ENCODE data around the gene HIC1.
A peak's percentile ranks its signal among the peaks of the same experiment; 100 is the strongest.

Gene HIC1

GRCh38 chr17:2047590-2047989 lies 7.3 kb upstream of the HIC1 start:
- no peak for DNase-seq

DNA sequence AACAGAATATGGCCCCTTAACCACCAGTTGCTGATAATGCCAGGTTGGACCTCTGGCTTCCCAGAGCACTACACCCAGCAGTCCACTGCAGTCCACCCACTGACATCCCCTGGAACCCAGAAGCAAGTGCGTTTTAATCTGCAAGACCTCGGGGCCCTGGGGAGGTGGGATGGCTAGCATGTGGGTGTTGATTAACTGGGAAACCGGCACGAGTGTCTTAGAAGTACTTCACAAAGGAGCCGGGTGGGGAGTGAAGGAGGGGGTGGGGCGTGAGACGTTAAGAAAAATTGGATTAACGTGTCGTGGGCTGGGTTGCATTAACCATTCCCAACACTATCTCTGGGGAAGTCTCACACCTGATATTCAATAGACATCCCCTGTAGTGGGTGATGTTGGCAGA lies 6.1 kb upstream of the HIC1 start:
- no peak for DNase-seq

DNA sequence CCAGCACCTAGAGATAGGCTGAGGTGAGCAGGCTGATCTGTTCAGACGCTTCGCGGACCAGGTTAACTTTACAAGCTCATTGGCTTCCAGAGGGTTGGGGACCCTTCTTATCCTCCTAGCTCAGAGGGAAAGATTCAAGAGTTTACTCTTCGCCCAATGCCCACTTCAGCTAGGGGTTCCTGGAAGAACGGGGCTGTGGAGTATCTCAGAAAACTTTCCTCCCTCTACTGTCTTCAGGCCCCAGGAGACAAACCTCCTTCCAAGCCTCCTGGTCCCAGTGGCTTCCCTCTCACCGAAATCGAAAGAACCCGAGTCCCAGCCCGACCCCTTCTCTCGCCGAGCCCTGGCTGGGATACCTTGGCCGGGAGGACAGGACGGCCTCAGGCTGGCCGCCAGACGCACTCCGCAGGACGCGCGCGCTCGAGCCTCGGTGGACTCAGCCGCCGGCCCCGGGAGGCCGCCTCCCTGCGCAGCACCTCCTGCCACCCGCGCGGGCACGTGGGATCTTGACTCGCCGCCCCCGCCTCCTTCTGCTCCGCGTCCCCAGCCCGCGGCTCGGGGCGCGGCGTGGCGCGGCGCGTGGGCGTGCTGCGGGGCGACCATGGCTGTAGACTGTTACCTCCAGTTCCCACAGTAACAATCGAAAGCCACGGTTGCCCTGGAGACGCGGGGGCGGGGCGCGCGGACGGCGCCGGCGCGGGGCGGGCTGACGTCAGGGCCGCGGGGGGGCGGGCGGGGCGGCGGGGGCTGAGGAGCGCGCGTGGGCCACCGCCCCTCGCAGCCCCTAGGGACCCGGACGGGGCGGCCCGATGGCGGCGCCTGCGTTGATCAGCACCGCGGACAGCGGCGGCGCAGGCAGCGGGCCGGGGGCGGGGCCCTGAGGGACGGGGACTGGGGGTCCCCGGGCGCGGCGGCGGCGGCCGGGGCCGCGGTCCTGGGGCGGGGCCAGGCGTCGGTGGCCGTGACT lies 5.3 kb upstream of the HIC1 start:
- DNase-seq: peak; percentile 93

DNA sequence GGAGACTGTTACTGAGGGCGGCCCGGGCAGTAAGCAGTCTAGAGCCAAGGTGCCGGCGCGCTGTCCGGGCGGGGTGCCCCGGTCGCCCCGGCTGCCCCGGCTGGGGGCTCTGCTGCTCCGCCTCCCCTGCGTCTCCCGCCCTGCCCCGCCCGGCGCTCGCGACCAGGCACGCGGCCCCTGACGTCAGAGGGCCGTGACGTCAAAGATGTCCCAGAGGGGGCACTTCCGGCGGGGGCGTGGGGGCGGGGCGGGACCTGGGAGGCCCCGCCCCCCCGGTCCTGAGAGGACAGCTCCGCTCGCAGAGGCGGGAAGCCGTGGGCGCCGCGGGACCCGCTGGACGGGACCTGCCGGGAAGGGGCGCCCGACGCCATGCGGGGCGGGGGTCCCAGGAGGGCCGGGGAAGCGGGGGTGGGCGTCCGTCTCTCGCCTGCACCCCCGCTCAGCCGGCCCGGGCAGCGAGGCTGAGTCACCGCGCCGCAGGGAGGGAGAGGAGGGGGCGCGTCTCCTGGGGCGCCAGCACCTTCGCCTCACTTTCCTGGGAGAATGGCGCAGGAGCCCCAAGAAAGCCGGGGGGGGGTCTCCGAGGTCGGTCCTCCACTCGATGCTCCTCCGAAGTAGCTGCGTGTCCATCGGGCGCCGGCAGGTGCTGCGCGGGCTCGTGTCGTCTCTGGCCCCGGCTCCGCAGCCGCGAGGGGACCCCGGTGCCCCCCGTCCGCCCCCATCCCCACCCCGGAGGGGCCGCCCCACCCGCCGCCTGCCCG lies 4.4 kb upstream of the HIC1 start:
- peak; percentile 80 for DNase-seq

GRCh38 chr17:2051061-2051932 lies 3.6 kb upstream of the HIC1 start:
- no peak for DNase-seq

GRCh38 chr17:2051933-2052559 lies 2.9 kb upstream of the HIC1 start:
- DNase-seq: no peak

DNA sequence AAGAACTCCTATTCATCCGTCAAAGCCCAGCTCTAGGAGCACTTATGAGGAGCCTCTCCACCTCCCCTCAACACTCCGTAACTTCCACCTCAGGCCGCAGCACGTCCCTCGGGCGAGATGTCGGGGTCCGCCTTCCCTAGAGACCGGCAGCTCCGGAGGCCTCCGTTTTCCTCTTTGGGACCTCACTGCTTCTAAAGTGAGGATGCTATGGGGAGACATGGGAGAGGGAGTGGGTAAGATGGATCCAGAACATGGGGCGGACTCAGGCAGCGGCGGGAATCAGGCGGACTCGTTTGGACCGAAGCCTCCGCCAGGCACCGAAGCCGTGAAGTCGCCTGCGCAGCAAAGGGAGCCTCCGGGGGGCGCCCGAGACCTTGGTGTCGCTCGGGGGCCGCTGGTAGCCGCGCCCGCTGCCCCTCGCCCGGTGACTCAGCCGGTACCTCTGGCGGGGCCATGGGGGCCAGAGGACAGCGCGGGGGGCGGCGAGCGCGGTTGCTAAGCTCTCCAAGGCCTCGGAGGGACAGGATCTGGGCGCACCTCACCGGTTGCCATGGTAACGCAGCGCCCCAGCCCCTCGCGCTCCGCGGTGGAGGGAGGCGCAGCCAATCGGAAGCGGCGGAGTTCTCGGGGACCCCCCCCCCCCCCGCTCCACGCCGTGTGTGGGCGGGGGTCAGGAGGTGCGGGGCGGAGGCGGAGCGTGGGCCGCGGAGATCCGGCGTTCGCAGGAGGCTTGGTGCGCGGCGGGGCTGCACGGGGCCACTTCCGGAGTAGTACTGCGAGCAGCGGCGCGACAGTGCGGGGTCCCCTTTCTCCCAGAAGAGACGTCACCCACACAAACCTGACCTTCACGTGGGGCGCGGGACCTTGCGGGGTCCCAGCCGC lies 1.3 kb upstream of the HIC1 start:
- peak; percentile 86 for DNase-seq

DNA sequence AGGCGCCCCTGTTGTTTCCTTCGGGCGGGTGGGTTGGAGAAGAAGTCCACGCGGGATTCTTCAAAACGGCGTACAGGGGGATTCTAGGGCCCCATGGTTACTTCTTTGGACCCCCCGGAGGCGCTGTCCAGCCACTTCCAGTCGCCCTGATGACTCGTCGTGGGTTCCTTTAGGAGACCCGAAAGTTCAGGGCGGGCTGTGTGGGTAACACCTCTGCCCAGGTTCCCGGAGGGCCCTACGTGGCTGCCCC lies 716 bp upstream of the HIC1 start:
- DNase-seq: no peak

DNA sequence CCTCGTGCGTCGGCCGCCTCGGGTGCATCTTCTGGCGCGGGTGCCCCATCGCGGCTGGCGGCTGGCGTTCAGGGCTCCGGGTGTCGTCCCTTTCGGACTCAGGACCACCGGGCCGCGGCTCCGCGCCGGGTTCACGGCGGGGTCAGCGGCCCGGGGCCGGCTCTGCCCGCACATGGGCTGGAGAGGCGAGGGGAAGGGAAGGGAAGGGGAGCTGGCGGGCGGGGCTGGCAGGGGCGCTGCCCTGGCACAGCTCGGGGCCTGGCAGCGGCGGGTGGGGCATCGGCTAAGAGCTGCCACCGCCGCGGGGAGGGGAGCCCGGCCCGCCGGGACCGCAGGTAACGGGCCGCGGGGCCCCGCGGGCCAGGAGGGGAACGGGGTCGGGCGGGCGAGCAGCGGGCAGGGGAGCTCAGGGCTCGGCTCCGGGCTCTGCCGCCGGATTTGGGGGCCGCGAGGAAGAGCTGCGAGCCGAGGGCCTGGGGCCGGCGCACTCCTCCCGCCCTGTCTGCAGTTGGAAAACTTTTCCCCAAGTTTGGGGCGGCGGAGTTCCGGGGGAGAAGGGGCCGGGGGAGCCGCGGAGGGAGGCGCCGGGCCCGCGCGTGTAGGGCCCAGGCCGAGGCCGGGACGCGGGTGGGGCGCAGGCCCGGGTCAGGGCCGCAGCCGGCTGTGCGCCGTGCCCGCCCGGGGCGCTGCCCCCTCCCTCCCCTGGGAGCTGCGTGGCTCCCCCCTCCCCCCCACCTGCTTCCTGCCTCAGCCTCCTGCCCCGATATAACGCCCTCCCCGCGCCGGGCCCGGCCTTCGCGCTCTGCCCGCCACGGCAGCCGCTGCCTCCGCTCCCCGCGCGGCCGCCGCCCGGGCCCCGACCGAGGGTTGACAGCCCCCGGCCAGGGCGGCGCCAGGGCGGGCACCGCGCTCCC lies 646 bp downstream of the HIC1 start:
- DNase-seq: no peak

- DNase-seq: peak; percentile 49
Measured at GRCh38 chr17:2056206-2057174, 1.6 kb downstream of the HIC1 start.

DNA sequence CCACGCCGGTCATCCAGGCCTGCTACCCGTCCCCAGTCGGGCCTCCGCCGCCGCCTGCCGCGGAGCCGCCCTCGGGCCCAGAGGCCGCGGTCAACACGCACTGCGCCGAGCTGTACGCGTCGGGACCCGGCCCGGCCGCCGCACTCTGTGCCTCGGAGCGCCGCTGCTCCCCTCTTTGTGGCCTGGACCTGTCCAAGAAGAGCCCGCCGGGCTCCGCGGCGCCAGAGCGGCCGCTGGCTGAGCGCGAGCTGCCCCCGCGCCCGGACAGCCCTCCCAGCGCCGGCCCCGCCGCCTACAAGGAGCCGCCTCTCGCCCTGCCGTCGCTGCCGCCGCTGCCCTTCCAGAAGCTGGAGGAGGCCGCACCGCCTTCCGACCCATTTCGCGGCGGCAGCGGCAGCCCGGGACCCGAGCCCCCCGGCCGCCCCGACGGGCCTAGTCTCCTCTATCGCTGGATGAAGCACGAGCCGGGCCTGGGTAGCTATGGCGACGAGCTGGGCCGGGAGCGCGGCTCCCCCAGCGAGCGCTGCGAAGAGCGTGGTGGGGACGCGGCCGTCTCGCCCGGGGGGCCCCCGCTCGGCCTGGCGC lies 2.4 kb downstream of the HIC1 start:
- DNase-seq: no peak

- DNase-seq: no peak
Measured at GRCh38 chr17:2057760-2058585, 3.1 kb downstream of the HIC1 start.

DNA sequence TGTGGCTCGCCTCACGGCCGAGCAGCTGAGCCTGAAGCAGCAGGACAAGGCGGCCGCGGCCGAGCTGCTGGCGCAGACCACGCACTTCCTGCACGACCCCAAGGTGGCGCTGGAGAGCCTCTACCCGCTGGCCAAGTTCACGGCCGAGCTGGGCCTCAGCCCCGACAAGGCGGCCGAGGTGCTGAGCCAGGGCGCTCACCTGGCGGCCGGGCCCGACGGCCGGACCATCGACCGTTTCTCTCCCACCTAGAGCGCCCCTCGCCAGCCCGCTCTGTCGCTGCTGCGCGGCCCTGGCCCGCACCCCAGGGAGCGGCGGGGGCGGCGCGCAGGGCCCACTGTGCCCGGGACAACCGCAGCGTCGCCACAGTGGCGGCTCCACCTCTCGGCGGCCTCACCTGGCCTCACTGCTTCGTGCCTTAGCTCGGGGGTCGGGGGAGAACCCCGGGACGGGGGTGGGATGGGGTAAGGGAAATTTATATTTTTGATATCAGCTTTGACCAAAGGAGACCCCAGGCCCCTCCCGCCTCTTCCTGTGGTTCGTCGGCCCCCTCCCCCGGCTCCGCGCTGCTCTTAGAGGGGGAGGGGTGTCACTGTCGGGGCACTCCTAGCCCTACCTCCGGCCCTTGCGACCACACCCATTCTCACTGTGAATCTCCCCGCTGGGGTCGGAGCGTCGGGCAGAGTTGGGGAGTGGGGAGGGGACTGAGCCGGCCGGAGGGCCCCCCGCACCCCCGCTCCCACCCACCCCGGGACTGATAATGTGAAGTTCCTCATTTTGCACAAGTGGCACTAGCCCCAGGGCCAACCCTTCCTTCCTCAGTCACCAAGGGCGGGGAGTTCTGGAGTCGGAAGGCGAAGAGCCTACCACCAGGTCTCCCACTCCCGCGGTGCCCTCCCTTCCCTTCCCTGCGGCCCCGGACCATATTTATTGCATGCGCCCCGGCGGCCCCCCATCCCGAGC lies 4.0 kb downstream of the HIC1 start:
- DNase-seq: peak; percentile 61

DNA sequence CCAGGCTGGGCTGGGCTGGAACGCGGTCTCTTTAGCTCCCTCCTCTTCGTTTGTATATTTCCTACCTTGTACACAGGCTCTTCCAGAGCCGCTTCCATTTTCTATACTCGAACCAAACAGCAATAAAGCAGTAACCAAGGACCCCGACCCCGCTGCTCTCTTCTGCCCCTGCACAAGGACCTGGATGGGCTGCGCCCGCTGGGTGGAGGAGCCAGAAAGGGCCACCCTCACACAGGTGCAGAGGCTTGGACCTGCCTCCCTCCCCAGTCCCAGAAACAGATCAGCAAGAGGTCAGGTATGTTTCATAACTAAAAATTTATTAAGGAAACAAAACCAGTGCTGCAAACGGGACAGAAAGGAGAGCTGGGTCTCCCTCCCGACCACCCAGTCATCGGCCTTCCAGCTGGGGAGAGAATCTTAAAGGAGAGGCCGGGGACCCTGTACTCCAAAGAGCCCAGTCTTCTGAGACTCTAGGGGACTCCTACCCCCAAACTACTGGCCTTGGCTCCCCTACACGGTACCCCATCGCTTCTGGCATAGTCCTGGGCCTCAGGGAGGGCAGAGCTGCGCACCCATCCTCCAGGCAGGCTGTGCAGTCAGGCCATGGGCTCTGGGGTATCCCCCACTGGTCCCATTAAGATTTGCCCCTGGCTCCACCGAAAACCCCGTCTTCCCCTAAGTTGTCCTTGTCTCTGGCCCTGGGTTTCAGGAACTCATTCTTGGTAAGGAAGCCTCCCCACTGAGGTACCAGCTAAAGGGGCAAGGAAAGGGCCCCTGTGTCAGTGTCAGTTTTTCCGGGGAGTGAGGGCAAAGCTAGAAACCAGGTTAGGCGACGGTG lies 4.9 kb downstream of the HIC1 start:
- no peak for DNase-seq

DNA sequence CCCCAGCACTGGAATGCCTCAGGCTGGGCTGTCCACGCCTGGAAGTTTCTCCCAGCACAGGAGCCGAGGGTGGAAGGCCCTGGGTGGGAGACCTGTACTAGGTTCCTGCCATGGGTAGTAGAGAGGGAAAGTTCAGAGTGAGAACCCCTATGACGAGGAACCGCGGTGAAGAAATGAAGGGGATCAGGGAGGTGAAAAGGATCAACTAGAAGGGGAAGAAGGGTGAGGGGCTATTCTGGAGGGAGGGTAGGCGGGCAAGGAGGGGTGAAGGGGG lies 5.4 kb downstream of the HIC1 start:
- no peak for DNase-seq

Measured in CD4-positive, alpha-beta T cell treated with Interleukin-15 for 1 hour (primary cell).